Panc1 (cell line): ENCODE results near the gene GRIN3B.

Experiments used
- POLR2AphosphoS5 ChIP-seq: IDR thresholded peaks from 2 replicates; pipeline ENCODE4 v1.6.1; 2012; ENCODE audit warnings: mild to moderate bottlenecking, low read depth, low read length, moderate library complexity
- REST ChIP-seq, 2 experiments: IDR thresholded peaks; 2 replicates each; pipeline ENCODE4 v1.6.1; 2011 to 2012; ENCODE audit warnings: low read depth in 2 of 2, control low read depth in 1 of 2, low read length in 1 of 2, mild to moderate bottlenecking in 1 of 2, moderate library complexity in 1 of 2; ENCODE audit not compliant: insufficient read depth in 1 of 2
- TF ChIP-seq, protein P1 (sequence below): fragments of 450-650 bp; IDR thresholded peaks from 2 replicates; pipeline ENCODE4 v1.5.1; 2017; ENCODE audit warnings: mild to moderate bottlenecking

DNA sequence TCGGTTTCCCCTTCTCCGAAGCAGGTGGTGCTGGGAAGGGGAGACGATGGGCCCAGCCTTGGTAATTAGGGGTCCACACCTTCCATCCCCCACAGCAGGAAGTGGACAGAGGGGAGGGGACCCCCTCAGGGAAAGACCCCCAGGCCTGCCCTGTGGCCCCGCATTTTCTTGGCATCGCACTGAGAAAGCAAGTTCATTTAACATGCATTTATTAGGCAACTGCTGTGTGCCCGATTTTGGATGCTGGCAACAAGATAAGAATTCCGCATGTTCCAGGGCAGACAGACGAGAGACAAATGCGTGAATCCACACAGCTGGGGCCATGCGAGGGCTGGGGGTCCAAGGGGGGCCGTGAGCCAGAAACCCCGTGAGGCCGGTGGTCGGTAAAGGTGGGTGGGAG is 45.9 kb upstream of the GRIN3B start:
- TF ChIP-seq REST (IDR thresholded peaks at IDR 0.05; ENCODE audit: insufficient read depth in 1 of 2, low read depth in 2 of 2, low read length in 1 of 2) (no peak), POLR2AphosphoS5 (no peak)
- TF ChIP-seq, protein P1, sequence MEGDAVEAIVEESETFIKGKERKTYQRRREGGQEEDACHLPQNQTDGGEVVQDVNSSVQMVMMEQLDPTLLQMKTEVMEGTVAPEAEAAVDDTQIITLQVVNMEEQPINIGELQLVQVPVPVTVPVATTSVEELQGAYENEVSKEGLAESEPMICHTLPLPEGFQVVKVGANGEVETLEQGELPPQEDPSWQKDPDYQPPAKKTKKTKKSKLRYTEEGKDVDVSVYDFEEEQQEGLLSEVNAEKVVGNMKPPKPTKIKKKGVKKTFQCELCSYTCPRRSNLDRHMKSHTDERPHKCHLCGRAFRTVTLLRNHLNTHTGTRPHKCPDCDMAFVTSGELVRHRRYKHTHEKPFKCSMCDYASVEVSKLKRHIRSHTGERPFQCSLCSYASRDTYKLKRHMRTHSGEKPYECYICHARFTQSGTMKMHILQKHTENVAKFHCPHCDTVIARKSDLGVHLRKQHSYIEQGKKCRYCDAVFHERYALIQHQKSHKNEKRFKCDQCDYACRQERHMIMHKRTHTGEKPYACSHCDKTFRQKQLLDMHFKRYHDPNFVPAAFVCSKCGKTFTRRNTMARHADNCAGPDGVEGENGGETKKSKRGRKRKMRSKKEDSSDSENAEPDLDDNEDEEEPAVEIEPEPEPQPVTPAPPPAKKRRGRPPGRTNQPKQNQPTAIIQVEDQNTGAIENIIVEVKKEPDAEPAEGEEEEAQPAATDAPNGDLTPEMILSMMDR = no peak
